Liver (tissue), 3 donors: ENCODE results near the gene ITGA2.

ENCODE experiments used
- CTCF ChIP-seq: fragments of 150-350 bp; IDR thresholded peaks from 2 replicates; pipeline ENCODE4 v1.5.1; 2017; ENCODE audit warnings: improper control_type of control experiment, low read depth, low read length; ENCODE audit not compliant: missing input control
- JUND ChIP-seq, 2 donors: IDR thresholded peaks; 2 replicates each; pipeline ENCODE4 v1.6.1; 2016; ENCODE audit warnings: antibody characterized with exemption in 2 of 2
- MAX ChIP-seq: IDR thresholded peaks from 2 replicates; pipeline ENCODE4 v1.6.1; 2016; ENCODE audit warnings: antibody characterized with exemption
- TF ChIP-seq, protein P1 (sequence below): IDR thresholded peaks from 2 replicates; pipeline ENCODE4 v1.6.1; 2016; ENCODE audit warnings: antibody characterized with exemption, mild to moderate bottlenecking
- donor health status: healthy.
- donor health status: healthy.

DNA sequence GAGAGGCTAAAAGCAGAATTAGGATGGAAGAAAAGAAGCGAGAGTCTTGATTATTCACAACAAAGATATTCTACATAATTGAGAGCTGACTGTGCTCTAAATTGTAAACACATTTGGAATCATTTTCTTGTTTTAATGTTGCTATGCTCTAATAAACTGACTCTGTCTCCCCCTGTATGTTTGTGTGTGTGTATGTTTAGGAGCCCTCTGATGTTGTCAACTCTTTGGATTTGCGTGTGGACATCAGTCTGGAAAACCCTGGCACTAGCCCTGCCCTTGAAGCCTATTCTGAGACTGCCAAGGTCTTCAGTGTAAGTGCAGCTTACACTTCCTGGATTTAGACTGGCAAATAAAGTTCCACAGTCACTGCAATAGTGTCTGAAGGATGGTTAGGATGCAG is 82.6 kb downstream of the ITGA2 start:
- TF ChIP-seq JUND (IDR thresholded peaks at IDR 0.05) (no peak), CTCF (no peak), MAX (no peak)
- TF ChIP-seq, protein P1, sequence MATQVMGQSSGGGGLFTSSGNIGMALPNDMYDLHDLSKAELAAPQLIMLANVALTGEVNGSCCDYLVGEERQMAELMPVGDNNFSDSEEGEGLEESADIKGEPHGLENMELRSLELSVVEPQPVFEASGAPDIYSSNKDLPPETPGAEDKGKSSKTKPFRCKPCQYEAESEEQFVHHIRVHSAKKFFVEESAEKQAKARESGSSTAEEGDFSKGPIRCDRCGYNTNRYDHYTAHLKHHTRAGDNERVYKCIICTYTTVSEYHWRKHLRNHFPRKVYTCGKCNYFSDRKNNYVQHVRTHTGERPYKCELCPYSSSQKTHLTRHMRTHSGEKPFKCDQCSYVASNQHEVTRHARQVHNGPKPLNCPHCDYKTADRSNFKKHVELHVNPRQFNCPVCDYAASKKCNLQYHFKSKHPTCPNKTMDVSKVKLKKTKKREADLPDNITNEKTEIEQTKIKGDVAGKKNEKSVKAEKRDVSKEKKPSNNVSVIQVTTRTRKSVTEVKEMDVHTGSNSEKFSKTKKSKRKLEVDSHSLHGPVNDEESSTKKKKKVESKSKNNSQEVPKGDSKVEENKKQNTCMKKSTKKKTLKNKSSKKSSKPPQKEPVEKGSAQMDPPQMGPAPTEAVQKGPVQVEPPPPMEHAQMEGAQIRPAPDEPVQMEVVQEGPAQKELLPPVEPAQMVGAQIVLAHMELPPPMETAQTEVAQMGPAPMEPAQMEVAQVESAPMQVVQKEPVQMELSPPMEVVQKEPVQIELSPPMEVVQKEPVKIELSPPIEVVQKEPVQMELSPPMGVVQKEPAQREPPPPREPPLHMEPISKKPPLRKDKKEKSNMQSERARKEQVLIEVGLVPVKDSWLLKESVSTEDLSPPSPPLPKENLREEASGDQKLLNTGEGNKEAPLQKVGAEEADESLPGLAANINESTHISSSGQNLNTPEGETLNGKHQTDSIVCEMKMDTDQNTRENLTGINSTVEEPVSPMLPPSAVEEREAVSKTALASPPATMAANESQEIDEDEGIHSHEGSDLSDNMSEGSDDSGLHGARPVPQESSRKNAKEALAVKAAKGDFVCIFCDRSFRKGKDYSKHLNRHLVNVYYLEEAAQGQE, result no peak
